ENCODE measurements around the gene ADGRL2.

Gene ADGRL2

GRCh38 chr1:81800695-81801650, at the start of gene ADGRL2:
Gene ADGRL2, plus strand, starts transcription at chr1:81800934. Its CDS starts 36,051 bp downstream, at chr1:81836985.
- DNase-seq (ENCODE audit: low read depth): no peak

GRCh38 chr1:81752840-81753239, 47.9 kb upstream of the ADGRL2 start:
- DNase-seq (ENCODE audit: low read depth): no peak

GRCh38 chr1:81754424-81754823, 46.3 kb upstream of the ADGRL2 start:
- DNase-seq (ENCODE audit: low read depth): no peak

GRCh38 chr1:81756872-81757271, 43.9 kb upstream of the ADGRL2 start:
- DNase-seq (ENCODE audit: low read depth): no peak

GRCh38 chr1:81757398-81758020, 43.2 kb upstream of the ADGRL2 start:
- DNase-seq (ENCODE audit: low read depth): no peak

DNA sequence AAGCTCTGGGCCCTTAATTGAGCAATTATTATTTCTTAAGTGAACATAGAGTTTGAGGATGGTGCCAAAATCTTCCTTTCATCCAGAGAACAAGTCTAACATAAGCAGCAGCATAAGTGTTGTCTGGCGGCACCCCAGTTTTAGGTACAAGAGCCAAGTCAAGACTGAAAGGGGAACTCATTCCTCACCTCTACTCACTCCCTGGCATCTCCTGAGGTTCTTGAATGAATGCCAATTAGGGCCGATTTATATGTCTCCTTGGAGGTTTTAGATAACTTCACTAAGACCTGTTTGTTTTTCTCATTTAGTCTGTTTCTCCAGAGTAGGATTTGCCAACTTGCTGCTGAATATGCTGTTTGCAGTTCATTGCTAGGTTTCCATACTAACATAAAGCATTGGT, 42.6 kb upstream of the ADGRL2 start:
- DNase-seq (ENCODE audit: low read depth): no peak

DNA sequence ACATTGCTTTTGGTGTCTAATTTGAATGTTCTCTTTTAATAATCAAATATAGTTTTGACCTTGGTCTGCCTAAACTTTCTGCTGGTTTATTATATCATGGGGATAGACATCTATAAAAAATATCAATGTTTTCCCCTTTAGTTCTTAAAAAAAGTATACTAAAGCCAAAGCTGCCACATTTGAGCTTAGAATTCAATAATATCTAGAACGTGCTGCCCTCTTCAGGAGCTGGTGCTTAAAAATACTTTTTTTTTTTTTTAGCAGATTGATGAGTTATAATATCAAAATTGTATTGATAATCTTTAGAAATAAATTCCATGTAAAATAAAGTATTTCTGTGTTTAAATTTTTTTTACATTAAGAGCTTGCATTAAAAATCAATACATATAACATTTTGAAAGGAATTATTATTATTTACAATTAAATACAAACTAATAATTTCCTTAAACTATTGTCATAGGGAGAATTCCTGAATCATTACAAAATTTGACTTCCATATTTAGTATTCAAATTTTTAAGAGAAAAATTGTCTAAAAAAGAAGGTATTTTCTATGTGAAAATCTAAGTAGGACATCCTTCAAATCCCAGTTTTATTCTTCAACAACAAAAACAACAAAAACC, 40.1 kb upstream of the ADGRL2 start:
- DNase-seq (ENCODE audit: low read depth): no peak

GRCh38 chr1:81775510-81775909, 25.2 kb upstream of the ADGRL2 start:
- no peak for DNase-seq (ENCODE audit: low read depth)

DNA sequence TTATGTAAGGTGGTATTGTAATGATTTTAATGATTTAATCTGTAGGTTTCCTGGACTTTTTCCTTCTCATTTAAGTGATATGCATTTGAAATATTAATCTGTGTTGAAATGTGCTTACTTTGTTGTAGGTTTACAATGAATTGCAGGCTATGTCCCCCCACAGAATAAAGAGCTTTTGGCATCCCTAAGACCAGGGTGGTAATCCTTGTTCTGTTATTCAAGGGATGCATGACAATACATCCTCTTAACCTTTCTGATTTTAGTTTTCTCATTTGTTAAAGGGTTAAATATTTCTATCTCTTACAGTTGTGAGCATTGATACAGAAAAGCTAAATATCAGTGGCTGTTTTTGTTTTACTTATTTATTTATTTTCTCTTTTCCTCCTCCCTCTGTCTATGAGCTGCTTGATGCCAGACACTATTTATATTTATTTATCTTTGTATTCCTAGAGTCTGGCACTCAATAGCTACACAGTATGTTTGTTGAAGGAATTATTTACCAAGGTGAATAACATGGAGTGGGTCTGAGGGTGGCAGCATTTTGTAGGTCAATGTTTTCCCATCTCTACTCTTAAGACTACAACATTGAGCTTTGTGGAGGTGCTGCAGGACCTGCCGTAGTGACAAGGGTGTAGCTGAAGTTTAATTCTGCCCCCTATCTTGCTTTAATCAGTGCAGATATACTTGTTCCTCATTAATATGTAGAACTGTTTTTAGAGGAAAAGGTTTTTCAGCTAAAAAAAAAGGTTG, 19.9 kb upstream of the ADGRL2 start:
- no peak for DNase-seq (ENCODE audit: low read depth)

- DNase-seq (ENCODE audit: low read depth): no peak
Observed at GRCh38 chr1:81781749-81782148, 19.0 kb upstream of the ADGRL2 start.

GRCh38 chr1:81792184-81792583, 8.6 kb upstream of the ADGRL2 start:
- DNase-seq (ENCODE audit: low read depth): no peak

DNA sequence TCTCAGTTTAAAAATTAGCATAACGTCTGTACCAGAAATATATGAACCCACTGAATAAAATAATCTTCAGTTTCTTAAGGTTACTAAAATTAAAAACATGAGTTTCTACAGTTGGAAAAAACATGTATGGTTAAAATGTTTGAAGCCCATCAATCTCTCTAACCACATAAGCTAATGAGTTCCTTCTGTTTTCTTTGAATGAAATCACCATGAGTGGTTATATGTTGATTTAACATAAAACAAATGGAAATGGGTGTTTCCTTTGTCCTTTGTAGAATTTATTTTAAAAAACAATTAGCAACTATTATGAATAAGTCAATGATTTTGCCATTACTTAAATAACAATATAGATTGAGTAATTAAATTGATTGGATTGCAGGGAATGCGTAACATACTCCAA, 3.0 kb upstream of the ADGRL2 start:
- DNase-seq (ENCODE audit: low read depth): no peak

DNA sequence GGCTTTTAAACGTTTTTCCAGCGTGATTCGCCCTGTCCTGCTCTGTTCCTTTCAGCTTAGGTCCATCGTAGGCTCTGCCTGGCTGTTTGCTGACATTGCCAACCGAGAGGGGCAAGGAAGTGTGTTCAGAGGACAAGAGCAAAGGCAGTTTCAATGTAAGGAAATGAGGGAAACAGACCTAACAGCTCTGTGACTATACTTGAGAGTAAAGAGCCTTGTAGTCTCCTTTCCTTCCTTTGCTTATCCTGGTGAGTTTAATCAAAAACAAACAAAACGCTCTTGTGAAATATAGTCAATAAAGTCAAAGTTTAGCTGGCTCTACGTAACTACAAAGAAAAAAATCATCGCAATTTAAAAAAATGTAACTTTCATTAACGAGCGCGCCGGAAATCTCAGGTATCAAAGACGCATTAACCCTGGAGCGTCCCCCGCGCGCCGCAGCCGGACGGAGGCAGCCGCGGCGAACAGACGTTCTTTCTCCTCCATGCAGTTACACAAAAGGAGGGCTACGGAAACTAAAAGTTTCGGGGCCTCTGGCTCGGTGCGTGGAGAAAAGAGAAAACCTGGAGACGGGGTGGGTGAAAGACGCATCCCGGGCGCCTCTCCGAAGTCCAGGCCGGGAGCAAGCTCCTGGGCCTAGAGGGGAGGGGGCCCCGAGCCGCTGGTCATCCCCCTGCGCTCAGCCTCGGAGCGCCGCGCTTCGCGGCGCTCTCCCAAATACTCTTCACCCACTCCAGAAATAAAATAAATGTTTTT, 617 bp upstream of the ADGRL2 start:
- DNase-seq (ENCODE audit: low read depth): no peak

GRCh38 chr1:81801651-81802456, 1.1 kb downstream of the ADGRL2 start:
- no peak for DNase-seq (ENCODE audit: low read depth)

DNA sequence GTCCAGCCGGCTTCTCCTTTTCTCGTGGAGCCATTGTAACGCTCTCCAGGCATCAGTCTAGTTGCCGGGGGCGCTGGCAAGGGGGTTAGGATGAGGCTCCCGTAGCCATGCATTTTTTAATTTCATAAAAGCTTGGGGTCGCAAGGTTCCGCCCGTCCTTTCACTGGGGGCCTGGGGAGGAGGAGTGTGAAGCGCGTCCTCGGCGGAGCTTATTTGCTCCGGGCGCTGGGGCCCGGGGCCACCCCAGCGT, 1.6 kb downstream of the ADGRL2 start:
- no peak for DNase-seq (ENCODE audit: low read depth)

DNA sequence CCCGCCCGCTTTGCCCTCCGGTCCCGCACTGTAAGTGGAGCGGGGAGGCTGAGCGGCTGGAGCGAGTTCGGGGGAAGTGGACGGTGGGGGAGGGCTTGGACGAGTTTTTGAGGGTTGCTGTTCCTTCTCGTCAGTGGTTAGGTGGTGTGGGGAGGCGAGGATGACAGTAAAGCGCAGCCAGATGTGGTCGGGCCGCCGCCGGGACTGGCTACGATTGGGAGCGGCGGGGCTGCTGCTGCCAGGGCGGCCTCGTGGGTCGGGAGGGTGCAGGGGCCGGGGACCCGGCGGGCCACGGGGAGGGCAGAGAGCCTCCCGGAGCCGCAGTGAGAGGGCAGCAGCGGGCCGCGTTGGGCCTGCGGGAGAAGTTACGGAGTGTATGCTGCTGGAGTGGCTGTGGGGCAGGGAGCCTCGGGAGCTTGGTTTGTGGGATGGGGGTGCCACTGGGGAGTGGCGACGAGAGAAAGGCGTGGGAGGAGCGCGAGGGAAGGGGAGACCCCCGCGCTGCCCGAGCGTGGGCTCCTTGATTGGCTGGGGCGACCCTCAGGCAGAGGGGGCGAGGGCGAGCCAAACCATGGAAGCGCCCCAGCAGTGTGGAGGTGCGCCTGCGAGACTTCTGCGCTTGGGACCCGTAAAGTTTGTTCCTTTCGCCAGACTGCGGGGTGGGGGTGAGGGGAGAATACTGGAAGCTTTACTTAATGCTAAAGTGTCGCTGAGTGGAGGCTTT, 2.1 kb downstream of the ADGRL2 start:
- DNase-seq (ENCODE audit: low read depth): no peak

- no peak for DNase-seq (ENCODE audit: low read depth)
Observed at GRCh38 chr1:81803431-81804110, 2.8 kb downstream of the ADGRL2 start.

DNA sequence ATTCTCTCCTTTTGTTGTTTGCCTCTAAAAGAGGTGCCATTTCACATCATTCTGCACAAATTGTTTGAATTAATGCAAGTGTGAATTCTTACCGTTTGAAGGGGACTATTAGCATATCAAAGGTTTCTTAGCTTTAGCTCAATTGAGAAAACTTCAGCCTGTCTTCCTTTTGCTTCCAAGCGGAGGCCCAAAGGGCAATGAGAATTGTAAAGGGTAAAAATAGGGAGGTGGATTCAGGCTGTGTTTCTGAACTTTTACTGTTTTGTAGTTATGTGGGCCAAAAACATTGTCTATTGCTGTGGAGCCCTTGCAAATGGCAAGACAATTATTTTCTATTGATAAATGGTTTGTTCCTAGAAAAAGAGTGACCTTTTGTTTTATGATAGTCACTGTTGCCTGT, 3.6 kb downstream of the ADGRL2 start:
- DNase-seq (ENCODE audit: low read depth): no peak

DNA sequence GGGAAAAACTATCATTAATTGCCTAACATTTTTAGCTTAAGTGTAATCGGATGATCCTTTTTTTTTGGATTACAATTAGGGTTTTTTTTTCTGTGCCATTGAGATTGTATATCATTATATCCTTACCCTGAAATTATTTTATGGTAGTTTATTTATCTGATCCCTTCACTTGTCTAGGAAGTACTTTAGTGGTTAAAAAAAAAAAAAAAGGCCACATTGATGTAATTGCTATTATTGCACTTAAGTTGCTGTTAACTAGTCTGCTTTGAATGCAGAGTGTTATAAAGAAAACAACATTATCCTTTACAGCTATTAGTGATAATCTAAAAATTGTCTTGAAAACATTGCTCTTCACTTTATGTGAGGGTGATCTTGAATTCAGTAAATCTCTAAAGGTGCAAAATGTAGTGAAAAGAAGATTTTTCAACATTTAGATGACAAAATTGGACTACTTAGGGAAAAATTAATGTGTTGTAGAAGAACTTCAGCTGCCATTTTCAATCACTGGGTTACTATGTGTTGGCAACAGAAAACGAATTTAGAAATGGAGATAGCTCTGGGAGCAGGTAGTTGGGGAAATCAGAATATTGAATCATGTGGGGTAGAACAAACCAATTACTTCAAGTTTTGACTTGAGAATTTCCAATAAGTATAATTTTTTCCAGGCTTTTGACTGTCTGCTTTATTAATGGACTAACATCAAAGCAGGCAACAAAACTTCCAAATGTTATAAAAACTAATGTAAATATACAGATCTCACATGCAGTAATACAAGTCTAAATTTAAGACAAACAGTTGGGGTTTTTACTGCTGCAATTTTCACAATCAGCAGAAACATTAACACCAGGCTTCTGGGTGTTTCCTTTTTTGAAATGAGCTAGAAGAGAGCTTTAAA, 5.0 kb downstream of the ADGRL2 start:
- no peak for DNase-seq (ENCODE audit: low read depth)

Measured in activated T-cell treated with anti-CD3 and anti-CD28 coated beads for 1 hour (primary cell).